K562 (cell line): ENCODE data around the gene RYR1. TPM values are rescaled to one million over a fixed set of nuclear protein-coding genes. Genes with fewer than 3 reads are reported as not detected.

ENCODE experiments used
- CBFA2T3 ChIP-seq: fragments of 450-650 bp; IDR thresholded peaks from 2 replicates; pipeline ENCODE4 v1.6.1; 2017
- DPF2 ChIP-seq: fragments of 450-650 bp; IDR thresholded peaks from 2 replicates; pipeline ENCODE4 v1.6.1; 2016
- GTF2A2 ChIP-seq: IDR thresholded peaks from 2 replicates; pipeline ENCODE4 v1.6.1; 2016; ENCODE audit warnings: mild to moderate bottlenecking, missing genetic modification characterization, missing compliant biosample characterization
- HBP1 ChIP-seq: fragments of 450-650 bp; formaldehyde crosslinking; IDR thresholded peaks from 2 replicates; pipeline ENCODE4 v1.4.0; 2022; ENCODE audit warnings: missing genetic modification characterization
- JUND ChIP-seq, 2 experiments: IDR thresholded peaks; 2 replicates in 1 of 2; 3 replicates in 1 of 2; pipeline ENCODE4 v1.6.1; 2011; ENCODE audit warnings: borderline replicate concordance in 2 of 2, low read depth in 2 of 2, low read length in 2 of 2, improper control_type of control experiment in 1 of 2, missing biosample characterization in 1 of 2, missing genetic modification characterization in 1 of 2, missing genetic modification reagents in 1 of 2
- L3MBTL2 ChIP-seq: fragments of 450-650 bp; IDR thresholded peaks from 2 replicates; pipeline ENCODE4 v1.6.1; 2016; ENCODE audit warnings: mild to moderate bottlenecking, moderate library complexity
- LEF1 ChIP-seq: fragments of 450-650 bp; IDR thresholded peaks from 2 replicates; pipeline ENCODE4 v1.6.1; 2016; ENCODE audit warnings: mild to moderate bottlenecking
- NR2C1 ChIP-seq, 2 experiments: fragments of 450-650 bp; IDR thresholded peaks; 2 replicates each; pipeline ENCODE4 v1.6.1; 2017; ENCODE audit warnings: mild to moderate bottlenecking in 2 of 2, antibody characterized with exemption in 1 of 2, inconsistent platforms in 1 of 2, missing compliant biosample characterization in 1 of 2, missing genetic modification characterization in 1 of 2
- RBBP5 ChIP-seq: fragments of 200-600 bp; sonication (generic); IDR thresholded peaks from 2 replicates; pipeline ENCODE4 v1.6.1; 2012; ENCODE audit warnings: borderline replicate concordance, mild to moderate bottlenecking, low read length, control low read depth, inconsistent platforms; ENCODE audit not compliant: insufficient read depth, poor library complexity, severe bottlenecking
- SMAD4 ChIP-seq: fragments of 250-450 bp; sonication (Bioruptor Pico); conservative IDR thresholded peaks from 2 replicates; pipeline ENCODE4 v1.8.0; 2021; ENCODE audit warnings: inconsistent platforms, mild to moderate bottlenecking, moderate library complexity
- TAF1 ChIP-seq: IDR thresholded peaks from 2 replicates; pipeline ENCODE4 v1.6.1; 2011; ENCODE audit warnings: mild to moderate bottlenecking, low read length, moderate library complexity; ENCODE audit not compliant: insufficient read depth, control insufficient read depth, severe bottlenecking; ENCODE audit errors: extremely low read depth
- TRIM28 ChIP-seq: fragments of 450-650 bp; IDR thresholded peaks from 2 replicates; pipeline ENCODE4 v1.6.1; 2017
- UBTF ChIP-seq, 2 experiments: IDR thresholded peaks; 2 replicates each; pipeline ENCODE4 v1.6.1; 2012; ENCODE audit warnings: improper control_type of control experiment in 2 of 2, low read depth in 2 of 2, low read length in 2 of 2, borderline replicate concordance in 1 of 2
- WHSC1 ChIP-seq: IDR thresholded peaks from one replicate; pipeline ENCODE4 v1.6.1; 2012; ENCODE audit warnings: low read length, control low read depth, inconsistent platforms
- ZKSCAN1 ChIP-seq: fragments of 150-350 bp; IDR thresholded peaks from 2 replicates; pipeline ENCODE4 v1.6.1; 2016; ENCODE audit warnings: low read depth, low read length
- ZNF512 ChIP-seq: IDR thresholded peaks from 2 replicates; pipeline ENCODE4 v1.6.1; 2016; ENCODE audit warnings: missing genetic modification characterization, missing compliant biosample characterization
- polyA plus RNA-seq, 8 experiments: library from polyadenylated mRNA; depleted of rRNA in 4 of 8; stranded (reverse) in 5 of 8; unstranded in 3 of 8; fragments of >200 nt; fragmentation: Nextera tagmentation in 2 of 8; fragmentation: Illumina TruSeq in 1 of 8; extraction: Ambion mirVana in 2 of 8; extraction: Trizol in 1 of 8; gene quantifications; 2 replicates each; pipeline versions ENCODE4 v1.2.1 to v1.2.3, GENCODE V29; 2011 to 2014; ENCODE audit warnings: inconsistent platforms in 1 of 8, missing spikeins in 1 of 8
- total RNA-seq, 7 experiments: library from RNA; depleted of rRNA in 6 of 7; stranded (reverse); fragments of >200 nt in 6 of 7; fragmentation: Illumina TruSeq in 2 of 7; extraction: Trizol in 2 of 7; gene quantifications; 2 replicates each; pipeline versions ENCODE4 v1.2.1 to v1.2.3, GENCODE V29; 2011 to 2021; ENCODE audit warnings: low replicate concordance in 1 of 7
- TF ChIP-seq, protein P1 (sequence below): conservative IDR thresholded peaks from 2 replicates; pipeline ENCODE4 v1.6.1; 2011; ENCODE audit warnings: low read depth, mild to moderate bottlenecking, low read length; ENCODE audit not compliant: control insufficient read depth
- TF ChIP-seq, protein P2 (sequence below): fragments of 250-450 bp; sonication (Bioruptor Pico); IDR thresholded peaks from 2 replicates; pipeline ENCODE4 v1.5.0; 2021; ENCODE audit warnings: mild to moderate bottlenecking, borderline replicate concordance

Gene RYR1
- total and polyA plus RNA-seq, 9 of the 15 experiments (the other 6 are each of a cell fraction or from before 2014, with no cell fraction given), result 0.11 to 7.4 (median 3.7) TPM

DNA sequence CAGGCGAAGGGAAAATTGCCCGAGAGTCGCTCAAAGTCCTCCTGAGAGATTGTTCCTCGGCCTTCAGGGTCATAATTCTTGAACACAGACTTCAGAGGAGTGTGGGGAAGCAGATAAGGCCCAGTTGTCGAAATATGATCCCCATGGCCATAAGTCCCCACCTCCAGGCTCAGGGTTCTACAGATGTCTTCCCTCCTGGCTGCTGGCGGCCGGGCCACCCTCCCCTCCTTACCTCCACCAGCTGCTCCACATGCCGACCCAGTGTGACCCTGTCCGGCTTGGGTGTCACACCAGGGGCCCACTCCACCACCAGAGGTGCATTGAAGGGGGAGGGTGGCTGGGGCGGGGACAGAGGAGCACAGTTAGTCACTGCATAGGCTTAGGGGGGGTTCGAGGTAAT, 20.5 kb upstream of the RYR1 start (continued):
- TF ChIP-seq NR2C1 (IDR thresholded peaks at IDR 0.05), result no peak
- TF ChIP-seq NR2C1 (tag; IDR thresholded peaks at IDR 0.05), result peak; percentile 48; the same call in 1 of the 2 replicates
- TF ChIP-seq, protein P1, sequence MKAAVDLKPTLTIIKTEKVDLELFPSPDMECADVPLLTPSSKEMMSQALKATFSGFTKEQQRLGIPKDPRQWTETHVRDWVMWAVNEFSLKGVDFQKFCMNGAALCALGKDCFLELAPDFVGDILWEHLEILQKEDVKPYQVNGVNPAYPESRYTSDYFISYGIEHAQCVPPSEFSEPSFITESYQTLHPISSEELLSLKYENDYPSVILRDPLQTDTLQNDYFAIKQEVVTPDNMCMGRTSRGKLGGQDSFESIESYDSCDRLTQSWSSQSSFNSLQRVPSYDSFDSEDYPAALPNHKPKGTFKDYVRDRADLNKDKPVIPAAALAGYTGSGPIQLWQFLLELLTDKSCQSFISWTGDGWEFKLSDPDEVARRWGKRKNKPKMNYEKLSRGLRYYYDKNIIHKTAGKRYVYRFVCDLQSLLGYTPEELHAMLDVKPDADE, result peak; percentile 78; the same call in 1 of the 2 replicates
- TF ChIP-seq ZNF512 (tag), result no peak
- peak; percentile 89 for TF ChIP-seq DPF2
- peak; percentile 38; the same call in 1 of the 2 replicates for TF ChIP-seq JUND (IDR thresholded peaks at IDR 0.05; ENCODE audit: borderline replicate concordance, low read depth, low read length)
- peak; percentile 31; the same call in 1 of the 3 replicates for TF ChIP-seq JUND (tag; IDR thresholded peaks at IDR 0.05; ENCODE audit: borderline replicate concordance, low read depth, low read length)
- no peak for TF ChIP-seq HBP1
- peak; percentile 82 for TF ChIP-seq LEF1
- peak; percentile 38 for TF ChIP-seq TAF1
- peak; percentile 54; the same call in 1 of the 2 replicates for TF ChIP-seq SMAD4 (CRISPR knock-in tag)
- TF ChIP-seq CBFA2T3, result peak; percentile 96
- no peak for TF ChIP-seq RBBP5
- no peak for TF ChIP-seq WHSC1
- no peak for TF ChIP-seq GTF2A2 (tag)
- TF ChIP-seq, protein P2, sequence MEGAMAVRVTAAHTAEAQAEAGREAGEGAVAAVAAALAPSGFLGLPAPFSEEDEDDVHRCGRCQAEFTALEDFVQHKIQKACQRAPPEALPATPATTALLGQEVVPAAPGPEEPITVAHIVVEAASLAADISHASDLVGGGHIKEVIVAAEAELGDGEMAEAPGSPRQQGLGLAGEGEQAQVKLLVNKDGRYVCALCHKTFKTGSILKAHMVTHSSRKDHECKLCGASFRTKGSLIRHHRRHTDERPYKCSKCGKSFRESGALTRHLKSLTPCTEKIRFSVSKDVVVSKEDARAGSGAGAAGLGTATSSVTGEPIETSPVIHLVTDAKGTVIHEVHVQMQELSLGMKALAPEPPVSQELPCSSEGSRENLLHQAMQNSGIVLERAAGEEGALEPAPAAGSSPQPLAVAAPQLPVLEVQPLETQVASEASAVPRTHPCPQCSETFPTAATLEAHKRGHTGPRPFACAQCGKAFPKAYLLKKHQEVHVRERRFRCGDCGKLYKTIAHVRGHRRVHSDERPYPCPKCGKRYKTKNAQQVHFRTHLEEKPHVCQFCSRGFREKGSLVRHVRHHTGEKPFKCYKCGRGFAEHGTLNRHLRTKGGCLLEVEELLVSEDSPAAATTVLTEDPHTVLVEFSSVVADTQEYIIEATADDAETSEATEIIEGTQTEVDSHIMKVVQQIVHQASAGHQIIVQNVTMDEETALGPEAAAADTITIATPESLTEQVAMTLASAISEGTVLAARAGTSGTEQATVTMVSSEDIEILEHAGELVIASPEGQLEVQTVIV (CRISPR knock-in tag), result no peak
- TF ChIP-seq UBTF (IDR thresholded peaks at IDR 0.05; ENCODE audit: borderline replicate concordance in 1 of 2, low read depth in 2 of 2, low read length in 2 of 2), result peak; percentile 49 to 90; a peak in 3 of 4 replicates
- peak; percentile 65 for TF ChIP-seq TRIM28
- peak; percentile 60; the same call in 1 of the 2 replicates for TF ChIP-seq L3MBTL2
- 0 out of 2 replicates have a peak, but pooled peaks have one; percentile 8 for TF ChIP-seq ZKSCAN1
